IMR-90 (cell line): ENCODE measurements around the gene CYBRD1. TPM values are rescaled to one million over a fixed set of nuclear protein-coding genes. Genes with fewer than 3 reads are reported as not detected.

Experiments used
- ATAC-seq: fragments of 200-7000 bp; cut with Tn5 transposase; 2 replicates; pipeline ENCODE4 v1.9.1; 2020; ENCODE audit warnings: low read depth, mild to moderate bottlenecking, moderate library complexity
- BruUV-seq: library from RNA; stranded (reverse); fragments of 400-500 nt; replicated peaks from 2 replicates; lab custom pipeline; 2021; lab: Mats Ljungman, UMichigan
- CTCF ChIA-PET: fragments of 300-600 bp; formaldehyde crosslinking; extraction: SDS; loops from one replicate; lab custom pipeline; 2021; ENCODE audit warnings: antibody characterized with exemption; lab: Yijun Ruan, JAX
- POLR2A ChIA-PET: fragments of 300-600 bp; sonication (Branson Sonifier 250); formaldehyde crosslinking; loops from one replicate; lab custom pipeline; 2022; ENCODE audit warnings: antibody characterized with exemption; ENCODE audit not compliant: unreplicated experiment; lab: Charles Lee
- DNase-seq: peaks from one replicate; pipeline ENCODE4 v3.0.0; 2013
- H2AFZ ChIP-seq: replicated peaks from 2 replicates; pipeline ENCODE3; 2013; ENCODE audit warnings: low read length, mild to moderate bottlenecking; ENCODE audit not compliant: poor library complexity
- H2AK5ac ChIP-seq: 2 replicates; pipeline ENCODE4 v1.6.1; 2013; ENCODE audit warnings: low read depth, low read length, inconsistent platforms
- H2AK9ac ChIP-seq: replicated peaks from 2 replicates; pipeline ENCODE3; 2013; ENCODE audit warnings: mild to moderate bottlenecking, low read depth, low read length, moderate library complexity; ENCODE audit not compliant: poor library complexity
- H2BK120ac ChIP-seq: 2 replicates; pipeline ENCODE4 v1.6.1; 2013; ENCODE audit warnings: low read depth, low read length, inconsistent platforms
- H2BK15ac ChIP-seq: 3 replicates; pipeline ENCODE4 v1.6.1; 2013; ENCODE audit warnings: low read depth, low read length, inconsistent platforms
- H2BK20ac ChIP-seq: 2 replicates; pipeline ENCODE4 v1.6.1; 2013; ENCODE audit warnings: low read depth, mild to moderate bottlenecking, inconsistent platforms, low read length, moderate library complexity
- H2BK5ac ChIP-seq: 2 replicates; pipeline ENCODE4 v1.6.1; 2013; ENCODE audit warnings: mild to moderate bottlenecking, low read depth, low read length, inconsistent platforms; ENCODE audit not compliant: poor library complexity, severe bottlenecking
- H3K14ac ChIP-seq: replicated peaks from 2 replicates; pipeline ENCODE4 v1.6.1; 2013; ENCODE audit warnings: low read depth, low read length, inconsistent platforms
- H3K18ac ChIP-seq: 2 replicates; pipeline ENCODE4 v1.6.1; 2013; ENCODE audit warnings: low read depth, low read length, control low read depth
- H3K23ac ChIP-seq: 2 replicates; pipeline ENCODE4 v1.6.1; 2013; ENCODE audit warnings: low read depth, low read length, inconsistent platforms
- H3K27ac ChIP-seq: 2 replicates; pipeline ENCODE4 v1.5.1; 2013; ENCODE audit warnings: mild to moderate bottlenecking, control low read depth, low read length; ENCODE audit not compliant: insufficient read depth
- H3K27me3 ChIP-seq: 2 replicates; pipeline ENCODE4 v1.6.1; 2013; ENCODE audit warnings: low read length; ENCODE audit not compliant: control insufficient read depth, insufficient read depth
- H3K36me3 ChIP-seq: 2 replicates; pipeline ENCODE4 v1.6.1; 2013; ENCODE audit warnings: low read length, mixed read lengths; ENCODE audit not compliant: control insufficient read depth, insufficient read depth
- H3K4ac ChIP-seq: 2 replicates; pipeline ENCODE4 v1.6.1; 2013; ENCODE audit warnings: low read depth, low read length, inconsistent platforms
- H3K4me1 ChIP-seq: 2 replicates; pipeline ENCODE4 v1.6.1; 2013; ENCODE audit warnings: low read length, mixed read lengths; ENCODE audit not compliant: control insufficient read depth, insufficient read depth
- H3K4me2 ChIP-seq: 2 replicates; pipeline ENCODE4 v1.6.1; 2013; ENCODE audit warnings: low read depth, mild to moderate bottlenecking, control low read depth, low read length, moderate library complexity
- H3K4me3 ChIP-seq: 2 replicates; pipeline ENCODE4 v1.5.1; 2013; ENCODE audit warnings: low read depth, mild to moderate bottlenecking, control low read depth, low read length, moderate library complexity; ENCODE audit not compliant: insufficient read depth
- H3K56ac ChIP-seq: 2 replicates; pipeline ENCODE4 v1.6.1; 2013; ENCODE audit warnings: low read length, inconsistent platforms; ENCODE audit not compliant: insufficient read depth; ENCODE audit errors: extremely low read depth
- H3K79me1 ChIP-seq, 2 experiments: 2 replicates each; pipeline ENCODE4 v1.6.1; 2013; ENCODE audit warnings: low read length in 2 of 2, inconsistent platforms in 1 of 2, low read depth in 1 of 2
- H3K9ac ChIP-seq: 2 replicates; pipeline ENCODE4 v1.6.1; 2013; ENCODE audit warnings: low read depth, low read length, control low read depth
- H3K9me1 ChIP-seq: 2 replicates; pipeline ENCODE4 v1.6.1; 2013; ENCODE audit warnings: low read length, inconsistent platforms; ENCODE audit not compliant: insufficient read depth
- H3K9me3 ChIP-seq: 2 replicates; pipeline ENCODE4 v1.6.1; 2013; ENCODE audit warnings: low read length; ENCODE audit not compliant: control insufficient read depth, insufficient read depth
- H4K20me1 ChIP-seq: 2 replicates; pipeline ENCODE4 v1.6.1; 2013; ENCODE audit warnings: low read length, inconsistent platforms; ENCODE audit not compliant: insufficient read depth
- H4K5ac ChIP-seq: 2 replicates; pipeline ENCODE4 v1.6.1; 2013; ENCODE audit warnings: mild to moderate bottlenecking, low read depth, low read length, control low read depth
- H4K8ac ChIP-seq, 2 experiments: 2 replicates each; pipeline ENCODE4 v1.6.1; 2013; ENCODE audit warnings: low read depth in 2 of 2, low read length in 2 of 2, control low read depth in 1 of 2, inconsistent platforms in 1 of 2
- H4K91ac ChIP-seq: 2 replicates; pipeline ENCODE4 v1.6.1; 2013; ENCODE audit warnings: low read depth, low read length, inconsistent platforms; ENCODE audit not compliant: insufficient read depth
- CEBPB ChIP-seq: IDR thresholded peaks from 2 replicates; pipeline ENCODE4 v1.6.1; 2012; ENCODE audit warnings: low read depth, low read length, improper control_type of control experiment
- MXI1 ChIP-seq: IDR thresholded peaks from 2 replicates; pipeline ENCODE4 v1.6.1; 2012; ENCODE audit warnings: low read depth, mild to moderate bottlenecking, low read length, moderate library complexity, borderline replicate concordance
- POLR2A ChIP-seq: IDR thresholded peaks from 2 replicates; pipeline ENCODE4 v1.6.1; 2012; ENCODE audit warnings: mild to moderate bottlenecking, low read depth, low read length
- RFX5 ChIP-seq: IDR thresholded peaks from 2 replicates; pipeline ENCODE4 v1.8.0; 2012; ENCODE audit warnings: low read depth, mild to moderate bottlenecking, low read length, moderate library complexity
- WGBS, 2 experiments: methylation state at CpG; one replicate each; pipeline versions ENCODE4 v1.1.5 to v1.1.7; 2013; ENCODE audit warnings: missing lambda C conversion rate in 2 of 2; ENCODE audit not compliant: insufficient read length in 1 of 2; ENCODE audit errors: extremely low coverage in 2 of 2; 5-methylcytosine and 5-hydroxymethylcytosine counted together
- dilution Hi-C: fragments of 300-500 bp; cut with HindIII; formaldehyde crosslinking; loops from one replicate; pipeline ENCODE4 v1.14.3; 2018; ENCODE audit warnings: low sequenced_read_pairs; ENCODE audit not compliant: unreplicated experiment
- in situ Hi-C: fragments of 300-500 bp; cut with MboI; formaldehyde crosslinking; loops from 3 replicates; pipeline ENCODE4 v1.14.3; 2019; ENCODE audit warnings: low sequenced_read_pairs, inconsistent platforms, mixed read lengths
- intact Hi-C: fragments of 100-400 bp; cut with micrococcal nuclease; formaldehyde crosslinking; loops from 2 replicates; pipeline ENCODE4 v1.10.0; 2022
- polyA plus RNA-seq, 3 experiments: library from polyadenylated mRNA; depleted of rRNA; stranded (reverse); fragments of >200 nt; gene quantifications; 2 replicates each; pipeline ENCODE4 v1.2.3, GENCODE V29; 2012; ENCODE audit warnings: low replicate concordance in 1 of 3
- total RNA-seq: library from RNA; depleted of rRNA; stranded (reverse); fragments of >200 nt; gene quantifications from 2 replicates; pipeline ENCODE4 v1.2.3, GENCODE V29; 2012
- TF ChIP-seq, protein P1 (sequence below): fragments of 150-350 bp; IDR thresholded peaks from 2 replicates; pipeline ENCODE4 v1.6.1; 2017; ENCODE audit warnings: mild to moderate bottlenecking, antibody characterized with exemption, low read length, low read depth

The CYBRD1 gene
- total and polyA plus RNA-seq, 2 of the 4 experiments (the other 2 are of a cell fraction), result 53.2 to 103 TPM

- Histone ChIP-seq H4K8ac (peak overlapping the region; percentile 2 to 91; a peak in 3 of 4 replicates), H3K9me3 (no peaks in the 10 kb centered on the region), H2BK15ac (no peak overlapping the region), H3K4me1 (peaks cover 7% of the 10 kb centered on the region), H3K36me3 (no peaks in the 10 kb centered on the region), H3K9ac (peak overlapping the region; percentile 90), H2BK5ac (peak overlapping the region; percentile 82), H3K14ac (peak overlapping the region; percentile 98), H2AK9ac (peak overlapping the region; percentile 99), H2BK120ac (peak overlapping the region; percentile 77), H4K5ac (peak overlapping the region; percentile 75; the same call in 1 of the 2 replicates), H3K18ac (peak overlapping the region; percentile 80; the same call in 1 of the 2 replicates), H3K4ac (peak overlapping the region; percentile 92), H4K20me1 (peaks cover 16% of the 10 kb centered on the region; the same call in 1 of the 2 replicates), H2AK5ac (peak overlapping the region; percentile 66; the same call in 1 of the 2 replicates), H3K9me1 (peaks cover 10% of the 10 kb centered on the region), H4K91ac (peak overlapping the region; percentile 84), H2BK20ac (no peak overlapping the region), H3K56ac (peak overlapping the region; percentile 57; the same call in 1 of the 2 replicates), H3K27ac (peak overlapping the region; percentile 83), H3K23ac (0 out of 2 replicates have a peak overlapping the region, but pooled peaks have one; percentile 95), H3K79me1 (peaks cover 3 to 34% of the 10 kb centered on the region in 2 experiments; a peak in 3 of 4 replicates), H3K4me2 (peak overlapping the region; percentile 88), H2AFZ (peak overlapping the region; percentile 94), H3K4me3 (peak overlapping the region; percentile 96), H3K27me3 (no peaks in the 10 kb centered on the region)
- ChIA-PET CTCF (no interaction called here), POLR2A (interaction anchor here (0.6 to 1.5 kb wide), 3 partner anchors 9 to 1938 kb away, joined by 4 to 7 read pairs (median 5); no protein-coding TSS in a partner anchor)
- dilution Hi-C loops, result no loop called here
- intact Hi-C loops, result loop anchor here (2.0 to 10.0 kb wide), 2 partner anchors 88 to 548 kb away; partner anchors contain the start of gene DCAF17
- DNase-seq (no peak), ATAC-seq (peak; percentile 50)
- in situ Hi-C loops, result no loop called here
- WGBS, 2 experiments, result 0% methylated on average over 4 of the region's 29 CpGs; no CpG with 5 or more reads in 1 of the 2 experiments
- TF ChIP-seq MXI1 (no peak), CEBPB (no peak), RFX5 (no peak), POLR2A (no peak)
- TF ChIP-seq, protein P1, sequence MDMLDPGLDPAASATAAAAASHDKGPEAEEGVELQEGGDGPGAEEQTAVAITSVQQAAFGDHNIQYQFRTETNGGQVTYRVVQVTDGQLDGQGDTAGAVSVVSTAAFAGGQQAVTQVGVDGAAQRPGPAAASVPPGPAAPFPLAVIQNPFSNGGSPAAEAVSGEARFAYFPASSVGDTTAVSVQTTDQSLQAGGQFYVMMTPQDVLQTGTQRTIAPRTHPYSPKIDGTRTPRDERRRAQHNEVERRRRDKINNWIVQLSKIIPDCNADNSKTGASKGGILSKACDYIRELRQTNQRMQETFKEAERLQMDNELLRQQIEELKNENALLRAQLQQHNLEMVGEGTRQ, result no peak
- BruUV-seq, result no TSS peak
Measured at GRCh38 chr2:171522788-171523087, 464 bp downstream of the CYBRD1 start.
